Measurements from ENCODE around the gene HLCS.

DNA sequence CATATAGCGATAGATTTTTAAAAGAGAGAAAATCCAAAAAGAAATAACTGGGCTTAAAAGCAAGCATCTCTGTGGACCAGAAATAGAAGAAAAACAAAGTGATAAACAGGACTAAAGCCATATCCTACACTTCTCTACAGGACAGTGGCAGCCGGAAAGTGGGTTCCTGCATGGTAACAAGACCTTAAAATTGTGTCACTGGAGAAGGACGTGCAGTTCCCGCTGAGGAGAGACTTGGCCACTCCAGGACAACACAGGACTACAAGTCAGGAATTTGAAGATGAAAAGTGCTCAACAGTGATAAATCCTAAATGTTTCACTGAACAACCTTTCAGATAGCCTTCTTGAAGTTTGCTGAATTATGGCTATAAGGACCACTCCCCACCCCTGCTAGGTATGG lies 1.9 kb upstream of the HLCS start:
- TF ChIP-seq POLR2A (IDR thresholded peaks at IDR 0.05) (no peak), POLR2AphosphoS5 (IDR thresholded peaks at IDR 0.05) (no peak), EP300 (IDR thresholded peaks at IDR 0.05) (no peak)
- TF ChIP-seq, protein P1, sequence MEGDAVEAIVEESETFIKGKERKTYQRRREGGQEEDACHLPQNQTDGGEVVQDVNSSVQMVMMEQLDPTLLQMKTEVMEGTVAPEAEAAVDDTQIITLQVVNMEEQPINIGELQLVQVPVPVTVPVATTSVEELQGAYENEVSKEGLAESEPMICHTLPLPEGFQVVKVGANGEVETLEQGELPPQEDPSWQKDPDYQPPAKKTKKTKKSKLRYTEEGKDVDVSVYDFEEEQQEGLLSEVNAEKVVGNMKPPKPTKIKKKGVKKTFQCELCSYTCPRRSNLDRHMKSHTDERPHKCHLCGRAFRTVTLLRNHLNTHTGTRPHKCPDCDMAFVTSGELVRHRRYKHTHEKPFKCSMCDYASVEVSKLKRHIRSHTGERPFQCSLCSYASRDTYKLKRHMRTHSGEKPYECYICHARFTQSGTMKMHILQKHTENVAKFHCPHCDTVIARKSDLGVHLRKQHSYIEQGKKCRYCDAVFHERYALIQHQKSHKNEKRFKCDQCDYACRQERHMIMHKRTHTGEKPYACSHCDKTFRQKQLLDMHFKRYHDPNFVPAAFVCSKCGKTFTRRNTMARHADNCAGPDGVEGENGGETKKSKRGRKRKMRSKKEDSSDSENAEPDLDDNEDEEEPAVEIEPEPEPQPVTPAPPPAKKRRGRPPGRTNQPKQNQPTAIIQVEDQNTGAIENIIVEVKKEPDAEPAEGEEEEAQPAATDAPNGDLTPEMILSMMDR (IDR thresholded peaks at IDR 0.05): no peak
